GM23248 (cell line): ENCODE data around the gene ZNF438. TPM values are rescaled to one million over a fixed set of nuclear protein-coding genes. Genes with fewer than 3 reads are reported as not detected.
"Not testable (repeated sequence)": the region's sequence is repeated elsewhere in the genome, so short reads cannot be mapped to it uniquely, and the experiment has no call there.

Experiments used
- DNase-seq: peaks from one replicate; pipeline ENCODE4 v3.0.0-alpha.2; 2015
- H2AFZ ChIP-seq: fragments of 200-600 bp; sonication (generic); 2 replicates; pipeline ENCODE4 v1.6.1; 2016; ENCODE audit warnings: antibody characterized with exemption
- H3F3A ChIP-seq: fragments of 200-600 bp; sonication (generic); 2 replicates; pipeline ENCODE4 v1.6.1; 2016; ENCODE audit warnings: mild to moderate bottlenecking, antibody characterized with exemption, mixed run types; ENCODE audit not compliant: insufficient read depth
- H3K27ac ChIP-seq: fragments of 200-600 bp; sonication (generic); 2 replicates; pipeline ENCODE4 v1.5.1; 2016; ENCODE audit warnings: mild to moderate bottlenecking
- H3K27me3 ChIP-seq: fragments of 200-600 bp; sonication (generic); replicated peaks from 2 replicates; pipeline ENCODE4 v1.6.1; 2016; ENCODE audit warnings: mild to moderate bottlenecking; ENCODE audit not compliant: insufficient read depth
- H3K36me3 ChIP-seq: fragments of 200-600 bp; sonication (generic); 2 replicates; pipeline ENCODE4 v1.6.1; 2016; ENCODE audit warnings: low read depth, mild to moderate bottlenecking
- H3K4me1 ChIP-seq: fragments of 200-600 bp; sonication (generic); 2 replicates; pipeline ENCODE4 v1.6.1; 2016; ENCODE audit warnings: mild to moderate bottlenecking; ENCODE audit not compliant: insufficient read depth
- H3K4me2 ChIP-seq: fragments of 200-600 bp; sonication (generic); one replicate; pipeline ENCODE4 v1.6.1; 2016; ENCODE audit warnings: mild to moderate bottlenecking; ENCODE audit not compliant: unreplicated experiment
- H3K4me3 ChIP-seq: fragments of 200-600 bp; sonication (generic); 2 replicates; pipeline ENCODE4 v1.5.1; 2016; ENCODE audit warnings: mild to moderate bottlenecking
- H3K79me2 ChIP-seq: fragments of 200-600 bp; sonication (generic); 2 replicates; pipeline ENCODE4 v1.6.1; 2016; ENCODE audit warnings: mild to moderate bottlenecking; ENCODE audit not compliant: insufficient read depth
- H3K9ac ChIP-seq: fragments of 200-600 bp; sonication (generic); 2 replicates; pipeline ENCODE4 v1.6.1; 2016; ENCODE audit warnings: mild to moderate bottlenecking
- H3K9me2 ChIP-seq: fragments of 200-600 bp; sonication (generic); 2 replicates; pipeline ENCODE4 v1.6.1; 2016; ENCODE audit warnings: mixed run types, mild to moderate bottlenecking, moderate library complexity; ENCODE audit not compliant: insufficient read depth
- H3K9me3 ChIP-seq: fragments of 200-600 bp; sonication (generic); one replicate; pipeline ENCODE4 v1.6.1; 2017; ENCODE audit warnings: low read depth
- H4K20me1 ChIP-seq: fragments of 200-600 bp; sonication (generic); 2 replicates; pipeline ENCODE4 v1.6.0; 2016; ENCODE audit not compliant: insufficient read depth
- EZH2 ChIP-seq: fragments of 200-600 bp; sonication (generic); IDR thresholded peaks from 2 replicates; pipeline ENCODE4 v1.6.1; 2018; ENCODE audit warnings: antibody characterized with exemption, mild to moderate bottlenecking; ENCODE audit not compliant: insufficient read depth, poor library complexity, severe bottlenecking
- EZH2phosphoT487 ChIP-seq: fragments of 200-600 bp; sonication (generic); IDR thresholded peaks from 2 replicates; pipeline ENCODE4 v1.6.1; 2018; ENCODE audit warnings: antibody characterized with exemption, moderate library complexity, mild to moderate bottlenecking, low read depth; ENCODE audit not compliant: insufficient read depth
- WGBS, 2 experiments: methylation state at CpG; one replicate each; pipeline ENCODE4 v1.1.6; 2015 to 2017; ENCODE audit warnings: low lambda C conversion rate in 2 of 2, low coverage in 1 of 2; ENCODE audit errors: missing lambda C conversion rate in 2 of 2; 5-methylcytosine and 5-hydroxymethylcytosine counted together
- in situ Hi-C: fragments of 300-500 bp; cut with MboI; formaldehyde crosslinking; loops from 2 replicates; pipeline ENCODE4 v1.15.0; 2020
- polyA plus RNA-seq: library from polyadenylated mRNA; unstranded; fragments of >200 nt; fragmentation: Nextera tagmentation; extraction: Ambion mirVana; gene quantifications from 2 replicates; pipeline ENCODE4 v1.2.1, GENCODE V29; 2016
- total RNA-seq: library from RNA; depleted of rRNA; stranded (reverse); fragments of >200 nt; shearing (Covaris generic); gene quantifications from 2 replicates; pipeline ENCODE4 v1.2.3, GENCODE V29; 2014

The ZNF438 gene
- total and polyA plus RNA-seq, 2 experiments from 2014 or later: 2.9 to 4.1 TPM

DNA sequence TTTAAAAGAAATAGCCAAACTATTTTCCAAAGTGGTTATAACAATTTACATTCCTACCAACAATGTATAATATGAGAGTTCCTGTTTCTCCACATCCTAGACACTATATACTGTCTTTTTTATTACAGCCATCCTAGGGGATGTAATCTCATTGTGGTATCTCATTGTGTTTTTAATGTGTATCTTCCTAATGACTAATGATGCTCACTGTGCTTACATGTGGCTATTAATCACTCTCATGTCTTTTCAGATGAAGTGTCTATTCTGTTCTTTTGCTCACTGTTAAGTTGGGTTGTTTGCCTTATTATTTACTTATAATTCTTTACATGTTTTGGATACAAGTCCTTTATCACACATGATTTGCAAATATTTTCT is 71.8 kb downstream of the ZNF438 start:
- H2AFZ ChIP-seq: no peak overlapping the region

DNA sequence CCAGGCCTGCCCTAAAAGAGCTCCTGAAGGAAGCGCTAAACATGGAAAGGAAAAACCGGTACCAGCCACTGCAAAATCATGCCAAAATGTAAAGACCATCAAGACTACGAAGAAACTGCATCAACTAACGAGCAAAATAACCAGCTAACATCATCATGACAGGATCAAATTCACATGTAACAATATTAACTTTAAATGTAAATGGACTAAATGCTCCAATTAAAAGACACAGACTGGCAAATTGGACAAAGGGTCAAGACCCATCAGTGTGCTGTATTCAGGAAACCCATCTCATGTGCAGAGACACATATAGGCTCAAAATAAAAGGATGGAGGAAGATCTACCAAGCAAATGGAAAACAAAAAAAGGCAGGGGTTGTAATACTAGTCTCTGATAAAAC is 82.4 kb downstream of the ZNF438 start:
- H3K9ac ChIP-seq, H3K36me3 ChIP-seq, DNase-seq: not testable (repeated sequence)

More for the DNA sequence above, 71.8 kb downstream of the ZNF438 start:
- Histone ChIP-seq H3K9ac (no peak overlapping the region), H3K4me1 (no peaks in the 10 kb centered on the region), H3K79me2 (no peaks in the 10 kb centered on the region), H3K27me3 (no peaks in the 10 kb centered on the region), H4K20me1 (no peaks in the 10 kb centered on the region), H3F3A (no peaks in the 10 kb centered on the region), H3K4me2 (no peak overlapping the region), H3K27ac (no peak overlapping the region), H3K9me2 (no peaks in the 10 kb centered on the region), H3K4me3 (no peak overlapping the region), H3K9me3 (no peaks in the 10 kb centered on the region), H3K36me3 (no peaks in the 10 kb centered on the region)
- no peak for TF ChIP-seq EZH2phosphoT487
- TF ChIP-seq EZH2: no peak
- in situ Hi-C loops: no loop called here
- DNase-seq: no peak

DNA sequence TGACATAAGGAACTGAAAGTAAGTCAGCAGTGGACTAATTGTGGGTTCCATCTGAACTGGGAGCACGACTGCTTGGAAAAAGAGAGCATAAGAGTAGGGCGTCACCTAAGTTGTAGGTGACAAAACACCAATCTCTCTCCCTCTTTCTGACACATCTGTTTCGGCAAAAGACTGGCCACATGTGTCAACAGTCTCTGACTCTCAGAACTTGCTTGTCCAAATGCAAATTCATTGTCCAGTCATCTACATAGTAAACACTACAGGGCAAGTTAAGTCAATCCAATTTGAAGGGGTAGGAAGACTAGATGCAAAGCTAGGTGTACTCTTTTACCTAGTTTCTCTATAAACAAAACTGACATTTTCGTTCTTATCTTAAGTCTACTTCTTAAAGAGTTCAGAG is 87.7 kb downstream of the ZNF438 start:
- TF ChIP-seq EZH2phosphoT487: no peak
- TF ChIP-seq EZH2: no peak
- Histone ChIP-seq H2AFZ (no peak overlapping the region), H3K9me3 (no peaks in the 10 kb centered on the region), H3K9ac (no peak overlapping the region), H3K9me2 (no peaks in the 10 kb centered on the region), H4K20me1 (no peaks in the 10 kb centered on the region), H3K4me3 (no peak overlapping the region), H3K27ac (no peak overlapping the region), H3K4me2 (no peak overlapping the region), H3K27me3 (no peaks in the 10 kb centered on the region), H3K36me3 (no peaks in the 10 kb centered on the region), H3K79me2 (no peaks in the 10 kb centered on the region), H3K4me1 (no peaks in the 10 kb centered on the region), H3F3A (no peaks in the 10 kb centered on the region)
- in situ Hi-C loops: no loop called here
- 95 to 98% methylated on average over 4 of the region's 4 CpGs for WGBS, 2 experiments
- DNase-seq: no peak

More for the DNA sequence above, 82.4 kb downstream of the ZNF438 start:
- H3K27me3 ChIP-seq, in situ Hi-C loops, H2AFZ ChIP-seq, H3K27ac ChIP-seq, H3K4me3 ChIP-seq, H3K9me3 ChIP-seq, H3K4me1 ChIP-seq, H3F3A ChIP-seq, H3K9me2 ChIP-seq, H4K20me1 ChIP-seq, H3K79me2 ChIP-seq, H3K4me2 ChIP-seq: not testable (repeated sequence)
- WGBS, 2 experiments: 94 to 100% methylated on average over 4 of the region's 4 CpGs

DNA sequence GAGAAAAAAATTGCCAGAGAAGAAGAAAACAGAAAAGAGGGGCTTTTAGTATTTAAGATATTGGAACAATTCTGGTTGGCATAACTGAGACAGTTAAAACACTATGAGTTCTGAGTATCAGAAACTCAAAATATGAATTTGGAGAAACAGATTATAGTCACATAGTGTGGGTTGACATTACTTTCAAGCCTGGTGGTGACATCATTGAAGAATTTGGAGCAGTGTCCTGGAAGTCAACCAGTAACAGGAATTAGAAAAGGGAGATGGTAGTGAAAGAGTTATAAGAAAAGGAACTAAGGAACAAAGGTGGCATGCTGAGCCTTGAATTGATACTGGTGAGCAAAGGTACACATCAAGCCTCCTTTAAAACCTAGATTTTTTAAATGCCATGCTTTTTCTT is 88.2 kb downstream of the ZNF438 start:
- Histone ChIP-seq H3F3A (no peaks in the 10 kb centered on the region), H3K4me2 (no peak overlapping the region), H3K9me3 (no peaks in the 10 kb centered on the region), H3K4me1 (no peaks in the 10 kb centered on the region), H3K9ac (no peak overlapping the region), H3K27me3 (no peaks in the 10 kb centered on the region), H3K27ac (no peak overlapping the region), H3K36me3 (no peaks in the 10 kb centered on the region), H2AFZ (no peak overlapping the region), H4K20me1 (no peaks in the 10 kb centered on the region), H3K9me2 (no peaks in the 10 kb centered on the region), H3K79me2 (no peaks in the 10 kb centered on the region), H3K4me3 (no peak overlapping the region)
- no peak for TF ChIP-seq EZH2phosphoT487
- no peak for TF ChIP-seq EZH2
- DNase-seq: no peak
- in situ Hi-C loops: no loop called here

DNA sequence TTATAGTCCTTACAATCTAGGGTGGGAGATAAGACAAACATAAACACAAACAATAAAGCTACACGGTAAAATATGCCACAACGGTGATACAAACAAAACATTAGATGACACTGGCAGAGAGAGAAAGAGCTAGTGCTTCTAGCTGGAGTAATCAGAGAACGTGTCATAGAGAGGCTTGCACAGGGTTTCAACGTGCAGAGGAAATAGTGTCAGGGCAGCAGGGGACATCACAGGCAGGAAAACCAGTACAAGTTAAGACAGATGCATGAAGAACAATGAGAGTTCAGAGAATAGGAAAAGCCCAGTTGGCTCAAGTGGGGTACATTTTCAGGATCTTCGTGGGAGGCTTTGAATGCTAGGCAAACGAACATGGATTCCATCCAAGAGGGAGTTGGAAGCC is 91.4 kb downstream of the ZNF438 start:
- DNase-seq: no peak
- Histone ChIP-seq H3K9ac (no peak overlapping the region), H4K20me1 (no peaks in the 10 kb centered on the region), H3F3A (no peaks in the 10 kb centered on the region), H3K27ac (no peak overlapping the region), H3K9me2 (no peaks in the 10 kb centered on the region), H3K4me2 (no peak overlapping the region), H3K79me2 (no peaks in the 10 kb centered on the region), H3K4me1 (no peaks in the 10 kb centered on the region), H3K27me3 (no peaks in the 10 kb centered on the region), H2AFZ (no peak overlapping the region), H3K4me3 (no peak overlapping the region), H3K9me3 (no peaks in the 10 kb centered on the region), H3K36me3 (no peaks in the 10 kb centered on the region)
- no peak for TF ChIP-seq EZH2
- 33 to 37% methylated on average over 6 of the region's 6 CpGs for WGBS, 2 experiments
- in situ Hi-C loops: no loop called here
